ENCODE data around the gene ZSCAN12. TPM values are rescaled to one million over a fixed set of nuclear protein-coding genes. Genes with fewer than 3 reads are reported as not detected.
"Not testable (repeated sequence)": the region's sequence is repeated elsewhere in the genome, so short reads cannot be mapped to it uniquely, and the experiment has no call there.

ZSCAN12 gene
- total RNA-seq, 2 donors from 2014 or later = 10.5 to 12.8 TPM

- Mint-ChIP-seq H3K4me3 (no peak overlapping the region), H3K27me3 (ENCODE audit: insufficient read depth) (no peaks in the 10 kb centered on the region), H3K27ac (no peak overlapping the region), H3K4me1 (no peaks in the 10 kb centered on the region), H3K9me3 (no peaks in the 10 kb centered on the region), H3K36me3 (ENCODE audit: low read depth) (peaks cover 33% of the 10 kb centered on the region)
- H3K9me3 ChIP-seq (ENCODE audit: control insufficient read depth, low read length) = no peaks in the 10 kb centered on the region
- no peak overlapping the region for H3K9ac ChIP-seq (ENCODE audit: extremely low read depth, low read length, poor library complexity, severe bottlenecking)
- TF ChIP-seq CTCF (conservative IDR thresholded peaks at IDR 0.05) = no peak
- no peak for DNase-seq
- WGBS, 2 experiments (ENCODE audit: insufficient coverage in 1 of 2, insufficient read length in 1 of 2) = 95 to 100% methylated on average over 3 of the region's 3 CpGs
- H3K27ac ChIP-seq (ENCODE audit: low read depth, low read length) = no peak overlapping the region
- H3K4me1 ChIP-seq (ENCODE audit: control insufficient read depth, insufficient read depth, low read length) = no peaks in the 10 kb centered on the region
- no peak overlapping the region for H3K4me3 ChIP-seq (ENCODE audit: low read length)
- H3K36me3 ChIP-seq (ENCODE audit: control insufficient read depth, insufficient read depth, low read length) = peaks cover 23% of the 10 kb centered on the region
- H3K27me3 ChIP-seq (ENCODE audit: control insufficient read depth, insufficient read depth, low read length, poor library complexity, severe bottlenecking) = no peaks in the 10 kb centered on the region
These were observed 30.1 kb downstream of the ZSCAN12 start for GRCh38 chr6:28369463-28369862.

GRCh38 chr6:28368522-28368921 lies 31.0 kb downstream of the ZSCAN12 start:
- H3K9ac ChIP-seq (ENCODE audit: extremely low read depth, low read length, poor library complexity, severe bottlenecking) = no peak overlapping the region
- no peaks in the 10 kb centered on the region for H3K4me1 Mint-ChIP-seq
- H3K4me1 ChIP-seq (ENCODE audit: control insufficient read depth, insufficient read depth, low read length) = no peaks in the 10 kb centered on the region
- peaks cover 42% of the 10 kb centered on the region for H3K36me3 Mint-ChIP-seq (ENCODE audit: low read depth)
- no peak for DNase-seq
- H3K9me3 ChIP-seq (ENCODE audit: control insufficient read depth, low read length) = no peaks in the 10 kb centered on the region
- H3K4me3 Mint-ChIP-seq = no peak overlapping the region
- no peaks in the 10 kb centered on the region for H3K27me3 ChIP-seq (ENCODE audit: control insufficient read depth, insufficient read depth, low read length, poor library complexity, severe bottlenecking)
- no peak for TF ChIP-seq CTCF (conservative IDR thresholded peaks at IDR 0.05)
- 80 to 91% methylated on average over 1 to 4 of the region's 4 CpGs for WGBS, 2 experiments (ENCODE audit: insufficient coverage in 1 of 2, insufficient read length in 1 of 2)
- no peak overlapping the region for H3K27ac Mint-ChIP-seq
- no peak overlapping the region for H3K27ac ChIP-seq (ENCODE audit: low read depth, low read length)
- no peaks in the 10 kb centered on the region for H3K27me3 Mint-ChIP-seq (ENCODE audit: insufficient read depth)
- H3K4me3 ChIP-seq (ENCODE audit: low read length) = no peak overlapping the region
- no peaks in the 10 kb centered on the region for H3K9me3 Mint-ChIP-seq
- peaks cover 24% of the 10 kb centered on the region for H3K36me3 ChIP-seq (ENCODE audit: control insufficient read depth, insufficient read depth, low read length)

- H3K36me3 ChIP-seq (ENCODE audit: control insufficient read depth, insufficient read depth, low read length) = peaks cover 41% of the 10 kb centered on the region
- H3K27ac ChIP-seq (ENCODE audit: low read depth, low read length); H3K4me1 Mint-ChIP-seq; H3K27me3 Mint-ChIP-seq (ENCODE audit: insufficient read depth); DNase-seq; H3K9me3 ChIP-seq (ENCODE audit: control insufficient read depth, low read length); H3K27me3 ChIP-seq (ENCODE audit: control insufficient read depth, insufficient read depth, low read length, poor library complexity, severe bottlenecking); H3K9me3 Mint-ChIP-seq; H3K4me3 Mint-ChIP-seq; H3K4me1 ChIP-seq (ENCODE audit: control insufficient read depth, insufficient read depth, low read length); H3K27ac Mint-ChIP-seq; H3K9ac ChIP-seq (ENCODE audit: extremely low read depth, low read length, poor library complexity, severe bottlenecking); H3K4me3 ChIP-seq (ENCODE audit: low read length): not testable (repeated sequence)
- peaks cover 63% of the 10 kb centered on the region for H3K36me3 Mint-ChIP-seq (ENCODE audit: low read depth)
- WGBS, 2 experiments (ENCODE audit: insufficient coverage in 1 of 2, insufficient read length in 1 of 2) = 93% methylated on average over 4 of the region's 4 CpGs
These were observed 34.0 kb downstream of the ZSCAN12 start for GRCh38 chr6:28365590-28365989.

GRCh38 chr6:28360961-28361360 lies 38.6 kb downstream of the ZSCAN12 start:
- Histone ChIP-seq H3K27me3 (ENCODE audit: control insufficient read depth, insufficient read depth, low read length, poor library complexity, severe bottlenecking) (no peaks in the 10 kb centered on the region), H3K27ac (ENCODE audit: low read depth, low read length) (no peak overlapping the region), H3K9me3 (ENCODE audit: control insufficient read depth, low read length) (peaks cover 4% of the 10 kb centered on the region), H3K9ac (ENCODE audit: extremely low read depth, low read length, poor library complexity, severe bottlenecking) (no peak overlapping the region), H3K4me3 (ENCODE audit: low read length) (no peak overlapping the region), H3K4me1 (ENCODE audit: control insufficient read depth, insufficient read depth, low read length) (peaks cover 3% of the 10 kb centered on the region), H3K36me3 (ENCODE audit: control insufficient read depth, insufficient read depth, low read length) (peaks cover 35% of the 10 kb centered on the region)
- no peak for DNase-seq
- 88% methylated on average over 2 of the region's 2 CpGs; no CpG with 5 or more reads in 1 of the 2 experiments for WGBS, 2 experiments (ENCODE audit: insufficient coverage in 1 of 2, insufficient read length in 1 of 2)
- no peaks in the 10 kb centered on the region for H3K27me3 Mint-ChIP-seq (ENCODE audit: insufficient read depth)
- peaks cover 55% of the 10 kb centered on the region for H3K36me3 Mint-ChIP-seq (ENCODE audit: low read depth)
- TF ChIP-seq CTCF (conservative IDR thresholded peaks at IDR 0.05) = no peak
- H3K4me3 Mint-ChIP-seq = no peak overlapping the region
- no peaks in the 10 kb centered on the region for H3K9me3 Mint-ChIP-seq
- no peak overlapping the region for H3K27ac Mint-ChIP-seq
- peaks cover 12% of the 10 kb centered on the region for H3K4me1 Mint-ChIP-seq

- not testable (repeated sequence) for H3K4me3 ChIP-seq (ENCODE audit: low read length); DNase-seq; H3K4me1 ChIP-seq (ENCODE audit: control insufficient read depth, insufficient read depth, low read length); H3K27me3 Mint-ChIP-seq (ENCODE audit: insufficient read depth); H3K4me3 Mint-ChIP-seq; H3K27ac ChIP-seq (ENCODE audit: low read depth, low read length); H3K9ac ChIP-seq (ENCODE audit: extremely low read depth, low read length, poor library complexity, severe bottlenecking); H3K9me3 ChIP-seq (ENCODE audit: control insufficient read depth, low read length); H3K27ac Mint-ChIP-seq; H3K27me3 ChIP-seq (ENCODE audit: control insufficient read depth, insufficient read depth, low read length, poor library complexity, severe bottlenecking); H3K9me3 Mint-ChIP-seq
- WGBS, 2 experiments (ENCODE audit: insufficient coverage in 1 of 2, insufficient read length in 1 of 2) = 97 to 100% methylated on average over 2 to 13 of the region's 16 CpGs
- peaks cover 24% of the 10 kb centered on the region for H3K36me3 ChIP-seq (ENCODE audit: control insufficient read depth, insufficient read depth, low read length)
- peaks cover 42% of the 10 kb centered on the region for H3K36me3 Mint-ChIP-seq (ENCODE audit: low read depth)
- H3K4me1 Mint-ChIP-seq = peaks cover 18% of the 10 kb centered on the region
These were observed 40.0 kb downstream of the ZSCAN12 start for GRCh38 chr6:28359562-28359961.

Measured in endodermal cell (in vitro differentiated cells).